Measurements from ENCODE around the gene CEP70. TPM values are rescaled to one million over a fixed set of nuclear protein-coding genes. Genes with fewer than 3 reads are reported as not detected.

The CEP70 gene
- total and polyA plus RNA-seq, 2 of the 13 experiments (the other 11 are each of a cell fraction or from before 2014, with no cell fraction given) = 4.0 to 22.3 TPM

DNA sequence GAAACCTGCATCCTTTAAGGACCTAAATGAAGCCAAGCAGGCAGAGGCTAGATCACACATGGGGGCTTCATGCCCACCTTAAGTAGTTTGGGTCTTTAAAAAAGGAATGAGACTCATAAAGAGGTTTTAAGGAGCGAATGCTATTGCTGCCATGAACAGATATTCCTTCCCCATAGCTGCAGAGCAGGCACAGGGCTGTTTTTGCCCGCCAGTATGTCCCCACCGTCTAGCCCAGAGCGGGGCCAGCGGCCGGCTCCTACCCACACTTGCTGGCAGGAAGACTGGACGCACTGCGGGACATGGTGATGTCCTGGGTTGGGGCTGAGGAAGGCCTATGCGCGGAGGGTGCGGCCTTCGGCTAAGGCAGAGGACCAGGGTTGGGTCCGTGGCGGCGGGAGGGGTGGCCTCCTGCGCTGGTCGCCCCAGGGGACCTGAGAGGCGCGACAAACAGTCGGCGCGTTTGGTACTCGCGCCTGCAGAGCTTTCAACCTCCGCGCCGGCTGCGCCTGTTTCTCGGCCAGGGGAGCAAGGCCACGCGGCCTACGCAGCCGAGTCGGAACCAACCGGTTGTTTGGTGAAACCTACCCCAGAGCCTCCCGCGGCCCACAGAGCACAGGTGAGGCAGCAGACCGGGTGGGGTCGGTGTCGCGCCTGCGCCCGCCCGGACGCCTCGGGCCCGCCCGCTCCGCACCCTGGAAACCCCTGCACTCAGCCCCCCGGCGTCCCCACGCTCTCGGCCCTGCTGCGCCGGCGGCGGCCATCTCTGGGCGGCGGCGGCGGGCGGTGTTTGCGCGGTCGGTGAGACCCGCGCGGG lies 14.5 kb upstream of the CEP70 start, which contains the start of gene FAIM (continued):
- TF ChIP-seq IKZF4 (CRISPR knock-in tag; IDR thresholded peaks at IDR 0.05; ENCODE audit: borderline replicate concordance, low read depth, not compliant biosample characterization) = peak; percentile 94
- no peak for TF ChIP-seq ZNF496 (CRISPR knock-in tag; IDR thresholded peaks at IDR 0.05; ENCODE audit: insufficient replicate concordance)
- no peak for TF ChIP-seq MTF2 (CRISPR knock-in tag; IDR thresholded peaks at IDR 0.05; ENCODE audit: borderline replicate concordance)
- TF ChIP-seq NFYC (CRISPR knock-in tag; IDR thresholded peaks at IDR 0.05) = no peak
- TF ChIP-seq, protein P1, sequence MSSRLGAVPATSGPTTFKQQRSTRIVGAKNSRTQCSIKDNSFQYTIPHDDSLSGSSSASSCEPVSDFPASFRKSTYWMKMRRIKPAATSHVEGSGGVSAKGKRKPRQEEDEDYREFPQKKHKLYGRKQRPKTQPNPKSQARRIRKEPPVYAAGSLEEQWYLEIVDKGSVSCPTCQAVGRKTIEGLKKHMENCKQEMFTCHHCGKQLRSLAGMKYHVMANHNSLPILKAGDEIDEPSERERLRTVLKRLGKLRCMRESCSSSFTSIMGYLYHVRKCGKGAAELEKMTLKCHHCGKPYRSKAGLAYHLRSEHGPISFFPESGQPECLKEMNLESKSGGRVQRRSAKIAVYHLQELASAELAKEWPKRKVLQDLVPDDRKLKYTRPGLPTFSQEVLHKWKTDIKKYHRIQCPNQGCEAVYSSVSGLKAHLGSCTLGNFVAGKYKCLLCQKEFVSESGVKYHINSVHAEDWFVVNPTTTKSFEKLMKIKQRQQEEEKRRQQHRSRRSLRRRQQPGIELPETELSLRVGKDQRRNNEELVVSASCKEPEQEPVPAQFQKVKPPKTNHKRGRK (CRISPR knock-in tag; IDR thresholded peaks at IDR 0.05) = no peak
- no peak for TF ChIP-seq KDM6A (CRISPR knock-in tag; IDR thresholded peaks at IDR 0.05; ENCODE audit: low read depth)
- no peak for TF ChIP-seq CCAR2 (optimal IDR thresholded peaks at IDR 0.05; ENCODE audit: low read depth, low read length)
- TF ChIP-seq, protein P2, sequence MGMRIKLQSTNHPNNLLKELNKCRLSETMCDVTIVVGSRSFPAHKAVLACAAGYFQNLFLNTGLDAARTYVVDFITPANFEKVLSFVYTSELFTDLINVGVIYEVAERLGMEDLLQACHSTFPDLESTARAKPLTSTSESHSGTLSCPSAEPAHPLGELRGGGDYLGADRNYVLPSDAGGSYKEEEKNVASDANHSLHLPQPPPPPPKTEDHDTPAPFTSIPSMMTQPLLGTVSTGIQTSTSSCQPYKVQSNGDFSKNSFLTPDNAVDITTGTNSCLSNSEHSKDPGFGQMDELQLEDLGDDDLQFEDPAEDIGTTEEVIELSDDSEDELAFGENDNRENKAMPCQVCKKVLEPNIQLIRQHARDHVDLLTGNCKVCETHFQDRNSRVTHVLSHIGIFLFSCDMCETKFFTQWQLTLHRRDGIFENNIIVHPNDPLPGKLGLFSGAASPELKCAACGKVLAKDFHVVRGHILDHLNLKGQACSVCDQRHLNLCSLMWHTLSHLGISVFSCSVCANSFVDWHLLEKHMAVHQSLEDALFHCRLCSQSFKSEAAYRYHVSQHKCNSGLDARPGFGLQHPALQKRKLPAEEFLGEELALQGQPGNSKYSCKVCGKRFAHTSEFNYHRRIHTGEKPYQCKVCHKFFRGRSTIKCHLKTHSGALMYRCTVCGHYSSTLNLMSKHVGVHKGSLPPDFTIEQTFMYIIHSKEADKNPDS (CRISPR knock-in tag; IDR thresholded peaks at IDR 0.05) = no peak
- no peak for TF ChIP-seq ZNF136 (CRISPR knock-in tag; IDR thresholded peaks at IDR 0.05; ENCODE audit: low read depth)
- no peak for TF ChIP-seq TCF7 (IDR thresholded peaks at IDR 0.05; ENCODE audit: low read depth)
- TF ChIP-seq, protein P3, sequence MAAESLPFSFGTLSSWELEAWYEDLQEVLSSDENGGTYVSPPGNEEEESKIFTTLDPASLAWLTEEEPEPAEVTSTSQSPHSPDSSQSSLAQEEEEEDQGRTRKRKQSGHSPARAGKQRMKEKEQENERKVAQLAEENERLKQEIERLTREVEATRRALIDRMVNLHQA (CRISPR knock-in tag; IDR thresholded peaks at IDR 0.05) = no peak
- TF ChIP-seq, protein P4, sequence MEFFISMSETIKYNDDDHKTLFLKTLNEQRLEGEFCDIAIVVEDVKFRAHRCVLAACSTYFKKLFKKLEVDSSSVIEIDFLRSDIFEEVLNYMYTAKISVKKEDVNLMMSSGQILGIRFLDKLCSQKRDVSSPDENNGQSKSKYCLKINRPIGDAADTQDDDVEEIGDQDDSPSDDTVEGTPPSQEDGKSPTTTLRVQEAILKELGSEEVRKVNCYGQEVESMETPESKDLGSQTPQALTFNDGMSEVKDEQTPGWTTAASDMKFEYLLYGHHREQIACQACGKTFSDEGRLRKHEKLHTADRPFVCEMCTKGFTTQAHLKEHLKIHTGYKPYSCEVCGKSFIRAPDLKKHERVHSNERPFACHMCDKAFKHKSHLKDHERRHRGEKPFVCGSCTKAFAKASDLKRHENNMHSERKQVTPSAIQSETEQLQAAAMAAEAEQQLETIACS (CRISPR knock-in tag; IDR thresholded peaks at IDR 0.05) = 0 out of 2 replicates have a peak, but pooled peaks have one; percentile 35
- no peak for TF ChIP-seq GABPA (IDR thresholded peaks at IDR 0.05; ENCODE audit: low read depth, low read length)
- no peak for TF ChIP-seq GABPA (CRISPR knock-in tag; IDR thresholded peaks at IDR 0.05; ENCODE audit: low read depth)
- no peak for TF ChIP-seq ZNF652 (CRISPR knock-in tag; IDR thresholded peaks at IDR 0.05; ENCODE audit: borderline replicate concordance, low read depth)
- TF ChIP-seq NFKB2 (CRISPR knock-in tag; IDR thresholded peaks at IDR 0.05; ENCODE audit: borderline replicate concordance) = peak; percentile 87; the same call in 1 of the 2 replicates
- TF ChIP-seq, protein P5, sequence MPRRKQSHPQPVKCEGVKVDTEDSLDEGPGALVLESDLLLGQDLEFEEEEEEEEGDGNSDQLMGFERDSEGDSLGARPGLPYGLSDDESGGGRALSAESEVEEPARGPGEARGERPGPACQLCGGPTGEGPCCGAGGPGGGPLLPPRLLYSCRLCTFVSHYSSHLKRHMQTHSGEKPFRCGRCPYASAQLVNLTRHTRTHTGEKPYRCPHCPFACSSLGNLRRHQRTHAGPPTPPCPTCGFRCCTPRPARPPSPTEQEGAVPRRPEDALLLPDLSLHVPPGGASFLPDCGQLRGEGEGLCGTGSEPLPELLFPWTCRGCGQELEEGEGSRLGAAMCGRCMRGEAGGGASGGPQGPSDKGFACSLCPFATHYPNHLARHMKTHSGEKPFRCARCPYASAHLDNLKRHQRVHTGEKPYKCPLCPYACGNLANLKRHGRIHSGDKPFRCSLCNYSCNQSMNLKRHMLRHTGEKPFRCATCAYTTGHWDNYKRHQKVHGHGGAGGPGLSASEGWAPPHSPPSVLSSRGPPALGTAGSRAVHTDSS (CRISPR knock-in tag; conservative IDR thresholded peaks at IDR 0.05) = 0 out of 2 replicates have a peak, but pooled peaks have one; percentile 31
- no peak for TF ChIP-seq JARID2 (CRISPR knock-in tag; IDR thresholded peaks at IDR 0.05; ENCODE audit: insufficient replicate concordance)
- TF ChIP-seq PAWR (CRISPR knock-in tag; IDR thresholded peaks at IDR 0.05; ENCODE audit: borderline replicate concordance) = no peak
- peak; percentile 14; the same call in 1 of the 2 replicates for TF ChIP-seq RXRB (CRISPR knock-in tag; IDR thresholded peaks at IDR 0.05; ENCODE audit: borderline replicate concordance)
